Hematopoietic multipotent progenitor cell treated with erythropoietin and hydrocortisone succinate and interleukin-3 and kit ligand, for 4 days (in vitro differentiated cells): Measurements from ENCODE around the gene EFCAB3.
"Not testable (repeated sequence)": the region's sequence is repeated elsewhere in the genome, so short reads cannot be mapped to it uniquely, and the experiment has no call there.

Source experiments
- DNase-seq: peaks from one replicate; pipeline ENCODE4 v3.0.0-alpha.2; 2015

The EFCAB3 gene

DNA sequence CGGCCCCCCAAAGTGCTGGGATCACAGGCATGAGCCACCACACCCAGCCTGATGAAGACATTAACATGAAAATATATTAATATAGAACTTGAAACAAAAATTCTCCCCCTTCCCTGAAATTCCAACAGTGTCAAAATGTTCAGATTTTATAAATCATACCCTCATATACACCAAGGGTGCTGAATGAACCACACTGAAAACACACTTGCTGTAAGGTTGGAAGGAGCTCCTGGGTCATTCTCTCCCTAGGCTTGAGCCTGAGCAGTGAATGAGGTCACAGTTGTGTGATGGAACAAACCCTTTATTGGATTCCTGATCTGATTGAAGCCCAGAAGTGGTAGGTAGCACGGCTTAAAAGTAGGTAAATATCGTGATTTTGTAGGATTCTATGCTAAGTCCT lies at the start of gene EFCAB3:
EFCAB3 (plus strand) TSS at position 301 of the 400 bp plus-strand sequence. CDS start 2,427 bp downstream, outside the sequence.
- no peak for DNase-seq

DNA sequence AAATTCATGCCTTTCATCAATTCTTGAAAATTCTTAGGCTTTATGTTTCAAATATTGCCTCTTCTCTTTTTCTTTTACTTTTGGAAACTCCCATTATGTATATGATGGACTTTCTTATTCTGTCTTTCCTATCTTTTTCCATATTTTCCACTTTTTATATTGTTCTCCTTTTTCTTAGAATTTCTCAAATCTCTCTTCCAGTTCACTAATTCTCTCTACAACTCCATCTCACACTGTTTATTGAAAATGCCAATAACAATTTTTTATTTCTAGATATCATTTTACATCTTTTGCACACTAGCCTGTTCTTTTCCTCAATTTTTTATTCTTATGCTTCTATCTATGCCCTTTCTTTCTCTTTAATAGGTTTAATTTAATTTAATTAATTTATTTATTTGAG lies 43.8 kb upstream of the EFCAB3 start:
- no peak for DNase-seq

DNA sequence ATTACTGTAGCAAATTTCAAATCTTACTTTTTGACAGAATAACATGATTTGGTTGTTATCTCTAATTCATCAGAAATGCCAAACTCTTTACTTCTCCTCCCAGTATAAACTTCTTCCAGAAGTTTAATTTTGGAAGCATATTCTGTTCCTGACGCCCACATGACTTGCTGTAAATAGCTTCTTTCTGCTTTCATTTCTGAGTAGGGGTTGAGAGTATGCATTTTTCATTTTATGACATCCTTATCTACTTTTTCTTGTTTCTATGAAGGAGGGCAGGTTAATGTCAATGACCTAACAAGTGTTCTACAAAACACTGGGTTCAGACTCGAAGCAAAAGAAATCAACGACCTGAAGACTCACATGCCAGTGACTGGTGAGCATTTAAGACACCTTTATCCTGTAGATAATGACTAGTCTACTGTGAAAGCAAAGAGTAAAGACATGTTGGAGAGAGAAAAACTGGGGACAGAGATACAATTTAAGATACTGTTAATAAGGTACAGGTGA lies 36.5 kb upstream of the EFCAB3 start:
- DNase-seq, result no peak

DNA sequence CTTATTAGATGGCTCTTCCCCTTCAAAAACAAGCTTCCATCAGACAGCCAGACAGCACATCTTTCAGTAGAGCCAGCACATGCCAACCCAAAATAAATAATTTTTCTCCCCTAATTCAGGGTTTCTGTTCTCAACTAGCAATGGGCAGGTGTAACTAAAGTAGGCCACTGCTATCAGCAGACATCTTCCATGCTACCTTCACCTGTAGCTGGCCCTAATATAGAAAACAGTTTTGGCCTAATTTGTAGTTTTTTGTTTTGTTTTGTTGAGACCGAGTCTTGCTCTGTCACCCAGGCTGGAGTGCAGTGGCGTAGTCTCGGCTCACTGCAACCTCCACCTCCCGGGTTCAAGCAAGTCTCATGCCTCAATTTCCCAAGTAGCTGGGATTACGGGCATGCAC lies 29.2 kb upstream of the EFCAB3 start:
- DNase-seq, result no peak

DNA sequence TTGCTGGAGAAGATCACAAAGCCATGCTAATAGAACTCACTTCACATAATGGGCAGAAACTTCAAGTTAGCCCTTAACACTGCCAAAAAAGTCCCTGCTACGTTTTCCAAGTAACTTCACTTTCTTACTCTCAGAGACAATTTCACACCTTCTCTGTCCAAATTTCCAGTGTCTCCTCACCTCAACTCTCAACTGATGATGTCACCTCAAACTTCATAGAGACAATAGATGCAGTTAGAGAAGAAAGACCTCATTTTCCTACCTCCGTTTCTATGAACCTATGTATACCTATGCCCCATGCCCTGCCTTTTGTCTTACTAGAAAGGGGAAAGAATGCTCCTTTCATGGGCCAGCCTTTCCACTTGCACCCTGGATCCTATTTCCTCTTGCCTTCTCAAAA lies 14.2 kb upstream of the EFCAB3 start:
- DNase-seq, result no peak

- no peak for DNase-seq
Measured at GRCh38 chr17:62381561-62381960, 1.2 kb downstream of the EFCAB3 start.

DNA sequence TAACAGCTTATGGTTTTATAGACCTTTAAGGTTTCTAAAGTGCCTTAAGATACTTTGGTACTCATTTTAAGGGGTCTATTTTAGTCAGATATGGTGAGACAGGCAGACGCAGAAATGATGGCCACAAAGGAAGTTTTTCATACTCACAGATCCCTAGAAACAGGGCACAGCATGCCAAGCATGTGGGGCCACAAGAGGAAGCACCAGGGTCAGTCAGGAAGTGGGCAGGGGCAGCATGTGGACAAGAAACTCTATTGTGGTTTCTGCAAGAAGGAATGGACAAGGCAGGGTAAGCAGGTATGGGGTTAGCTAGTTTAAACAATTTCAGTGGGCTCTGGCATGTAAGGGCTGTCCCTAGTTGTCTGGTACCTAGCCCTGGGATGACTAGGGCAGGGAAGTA lies 8.5 kb downstream of the EFCAB3 start:
- DNase-seq, result peak; percentile 53

DNA sequence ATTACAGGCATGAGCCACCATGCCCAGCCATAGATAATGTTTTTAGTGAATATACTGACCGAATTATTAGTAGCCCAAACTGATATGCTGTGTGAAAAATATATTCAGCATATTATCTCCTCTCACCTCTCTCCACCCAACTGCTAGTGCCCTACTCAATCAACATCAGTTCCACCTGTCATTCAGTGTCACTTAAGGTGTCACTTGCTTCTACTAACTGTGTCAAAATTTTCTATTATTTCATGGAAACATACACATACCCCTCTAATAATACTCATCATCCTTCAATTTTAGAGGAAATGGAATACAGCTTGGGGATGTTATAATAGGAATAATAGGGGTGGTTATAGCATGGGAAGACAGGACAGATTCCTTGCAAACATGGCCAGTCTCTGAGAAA lies 12.6 kb downstream of the EFCAB3 start:
- DNase-seq, result no peak

DNA sequence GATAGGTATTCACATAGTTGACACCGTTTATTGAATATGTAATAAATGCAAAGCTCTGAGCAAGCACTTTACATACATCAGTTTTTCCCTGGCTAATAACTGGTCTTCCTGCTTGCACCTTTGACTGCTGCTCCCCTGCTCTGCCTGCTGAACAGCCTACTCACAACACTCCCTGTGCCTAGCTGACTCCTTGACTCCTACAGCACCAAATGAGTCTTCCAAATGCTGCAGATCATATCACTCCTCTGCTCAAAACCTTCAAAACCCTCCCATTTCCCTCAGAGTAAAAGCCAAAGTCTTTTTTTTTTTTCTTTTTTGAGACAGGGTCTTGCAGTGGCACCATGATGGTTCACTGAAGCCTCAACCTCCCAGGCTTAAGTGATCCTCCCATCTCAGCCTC lies 18.5 kb downstream of the EFCAB3 start:
- DNase-seq, result no peak

DNA sequence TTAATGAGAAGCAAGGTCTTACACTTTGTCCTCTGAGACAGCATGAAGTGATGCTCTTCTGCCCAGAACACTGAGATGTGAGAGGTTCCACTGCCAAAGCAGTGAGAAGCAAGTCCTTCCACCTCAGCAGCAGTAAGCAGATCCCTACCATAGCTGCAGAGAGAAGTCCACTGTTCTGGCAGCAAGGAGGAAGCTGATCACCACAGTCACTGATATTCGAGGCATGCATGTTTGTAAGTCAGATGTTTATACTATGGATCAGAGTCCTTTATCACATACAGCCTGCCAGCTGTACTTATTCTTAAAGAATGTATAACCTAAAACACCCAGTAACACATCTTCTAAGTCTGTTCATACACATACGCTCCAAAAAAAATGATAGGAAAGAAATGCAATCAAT lies 25.1 kb downstream of the EFCAB3 start:
- DNase-seq, result no peak

DNA sequence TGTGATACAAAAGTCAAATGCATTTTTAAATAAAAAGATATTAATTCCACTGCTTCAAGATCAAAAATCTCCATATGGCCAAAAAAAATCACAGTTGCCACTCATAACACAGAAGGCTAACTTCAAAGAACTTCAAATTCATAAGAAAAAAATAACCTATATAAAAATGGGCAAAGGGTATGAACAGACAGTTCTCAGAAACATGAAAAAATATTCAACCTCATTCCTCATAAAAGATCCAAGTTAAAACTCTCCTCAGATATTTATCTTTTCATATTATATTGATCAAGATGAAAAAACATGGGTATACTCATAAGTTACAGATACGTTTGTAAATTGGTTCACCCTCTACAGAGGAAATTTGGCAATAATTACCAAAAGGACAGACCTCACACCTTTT lies 32.7 kb downstream of the EFCAB3 start:
- DNase-seq, result not testable (repeated sequence)

DNA sequence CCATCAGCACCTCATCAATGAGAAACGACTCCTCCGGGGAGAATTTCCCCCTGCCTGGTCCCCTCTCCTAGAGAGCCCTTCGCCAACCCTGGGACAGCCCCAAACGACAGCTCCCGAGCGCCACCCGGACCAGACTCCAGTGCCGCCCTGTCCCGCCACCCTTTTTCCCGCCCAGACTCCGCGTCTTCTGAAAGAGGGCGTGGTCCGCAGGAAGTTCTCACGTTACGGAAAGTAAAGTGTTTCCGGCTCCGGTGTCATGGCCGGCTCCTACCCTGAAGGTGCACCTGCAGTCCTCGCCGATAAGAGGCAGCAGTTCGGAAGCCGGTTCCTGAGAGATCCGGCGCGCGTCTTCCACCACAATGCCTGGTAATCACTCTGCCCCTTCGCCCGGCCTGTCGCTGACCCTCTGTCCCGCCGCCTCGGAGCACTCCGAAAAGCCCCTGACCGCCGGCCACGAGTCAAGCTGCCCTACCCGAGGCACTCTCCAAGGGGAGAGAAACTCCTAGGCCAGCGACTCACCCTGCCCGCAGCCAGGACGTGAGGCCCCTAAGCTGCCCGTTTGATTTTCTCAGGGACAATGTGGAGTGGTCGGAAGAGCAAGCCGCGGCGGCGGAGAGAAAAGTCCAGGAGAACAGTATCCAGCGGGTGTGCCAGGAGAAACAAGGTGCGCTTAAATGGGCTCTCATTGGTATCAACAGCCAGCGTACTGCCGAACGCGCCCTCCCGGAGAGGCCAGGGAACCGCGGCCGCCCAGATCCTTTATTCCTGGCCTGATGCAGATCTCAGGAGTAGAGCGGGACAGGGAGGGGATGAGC lies 43.5 kb downstream of the EFCAB3 start, which contains the start of gene METTL2A:
METTL2A (plus strand) TSS at position 251 of the 815 bp plus-strand sequence; CDS start at position 257, 6 bp downstream.
- peak; percentile 97 for DNase-seq

DNA sequence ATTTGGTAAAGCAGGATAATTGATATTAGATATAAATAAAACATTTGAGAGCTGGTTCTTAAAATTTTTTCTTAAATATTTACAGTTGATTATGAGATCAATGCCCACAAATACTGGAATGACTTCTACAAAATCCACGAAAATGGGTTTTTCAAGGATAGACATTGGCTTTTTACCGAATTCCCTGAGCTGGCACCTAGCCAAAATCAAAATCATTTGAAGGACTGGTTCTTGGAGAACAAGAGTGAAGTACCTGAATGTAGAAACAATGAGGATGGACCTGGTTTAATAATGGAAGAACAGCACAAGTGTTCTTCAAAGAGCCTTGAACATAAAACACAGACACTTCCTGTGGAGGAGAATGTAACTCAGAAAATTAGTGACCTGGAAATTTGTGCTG lies 45.9 kb downstream of the EFCAB3 start:
- not testable (repeated sequence) for DNase-seq

GRCh38 chr17:62435251-62435650 lies 54.9 kb downstream of the EFCAB3 start:
- not testable (repeated sequence) for DNase-seq

- not testable (repeated sequence) for DNase-seq
Measured at GRCh38 chr17:62441181-62441580, 60.8 kb downstream of the EFCAB3 start.

- no peak for DNase-seq
Measured at GRCh38 chr17:62444063-62444462, 63.7 kb downstream of the EFCAB3 start.

- DNase-seq, result peak; percentile 35
Measured at GRCh38 chr17:62445791-62446190, 65.4 kb downstream of the EFCAB3 start.

DNA sequence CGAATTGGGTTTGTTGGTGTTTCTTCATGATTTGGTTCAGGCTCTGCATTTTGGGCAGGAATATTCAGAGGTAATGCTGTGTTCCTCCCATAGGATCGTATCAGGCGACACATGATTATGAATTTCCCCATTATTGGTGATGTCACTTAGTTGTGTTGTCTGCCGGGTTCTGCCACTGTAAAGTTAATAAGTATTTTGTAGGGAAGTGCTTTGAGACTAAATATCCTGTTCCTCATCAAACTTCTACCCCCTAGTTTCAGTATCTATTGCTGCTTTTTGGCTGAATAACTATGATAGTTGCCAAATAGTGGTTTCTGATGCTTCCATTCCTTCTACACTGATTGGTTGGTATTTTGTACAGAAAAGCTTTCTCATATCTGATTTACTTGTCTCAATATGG lies 71.8 kb downstream of the EFCAB3 start:
- not testable (repeated sequence) for DNase-seq

GRCh38 chr17:62453041-62453440 lies 72.7 kb downstream of the EFCAB3 start:
- peak; percentile 20 for DNase-seq

DNA sequence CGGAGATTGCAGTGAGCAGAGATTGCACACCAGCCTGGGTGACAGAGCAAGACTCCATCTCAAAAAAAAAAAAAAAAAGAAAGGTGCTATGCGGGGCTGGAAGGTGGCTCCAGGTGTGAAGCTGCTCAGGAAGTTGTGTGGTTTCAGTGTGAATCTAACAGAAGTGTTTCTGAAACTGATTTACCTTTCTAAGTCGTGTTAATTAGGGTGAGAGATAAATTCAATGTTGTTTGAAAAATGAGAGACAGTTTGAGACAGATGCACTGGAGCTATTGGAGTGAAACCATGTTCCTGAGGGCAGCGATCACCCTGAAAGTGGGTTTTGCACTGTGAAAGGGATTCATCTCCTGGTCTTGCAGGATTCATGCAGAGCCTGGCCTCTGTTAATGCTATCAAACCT lies 73.3 kb downstream of the EFCAB3 start:
- not testable (repeated sequence) for DNase-seq

DNA sequence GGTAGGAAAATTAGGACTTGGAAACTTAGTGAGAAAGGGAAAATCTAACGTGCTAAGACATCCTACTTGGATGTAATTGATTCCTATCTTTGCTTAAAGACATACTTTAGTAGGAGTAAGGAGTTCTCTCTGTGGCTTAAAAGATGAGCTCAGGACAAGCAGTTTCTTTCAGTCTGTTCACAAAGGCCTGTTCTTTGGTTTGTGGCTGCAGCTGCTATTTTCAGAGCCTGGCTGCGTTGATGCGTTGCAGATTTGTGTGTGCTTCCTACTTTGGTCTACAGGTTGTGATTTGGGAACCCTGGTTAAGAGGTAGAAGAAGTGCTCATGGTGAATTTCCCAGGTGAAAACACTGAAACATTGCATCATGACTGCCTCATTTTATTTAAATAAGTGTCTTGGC lies 73.8 kb downstream of the EFCAB3 start:
- DNase-seq, result not testable (repeated sequence)

DNA sequence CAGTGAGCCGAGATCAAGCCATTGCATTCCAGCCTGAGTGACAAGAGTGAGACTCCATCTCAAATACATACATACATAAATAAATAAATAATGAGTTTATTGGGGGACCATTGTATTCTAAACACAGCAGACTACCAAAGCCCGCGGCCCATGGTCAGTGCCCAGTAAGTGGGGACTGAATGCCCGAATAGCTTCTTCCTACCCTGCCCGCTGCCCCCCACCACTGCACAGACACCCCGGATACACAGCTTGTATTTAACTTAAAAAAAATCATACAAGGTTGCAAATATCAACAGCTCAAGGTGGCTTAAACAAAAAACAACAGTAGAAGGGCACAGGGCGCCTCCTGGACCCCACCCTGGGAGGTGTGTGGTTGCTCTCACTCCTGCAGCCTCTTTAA lies 75.7 kb downstream of the EFCAB3 start:
- DNase-seq, result no peak

DNA sequence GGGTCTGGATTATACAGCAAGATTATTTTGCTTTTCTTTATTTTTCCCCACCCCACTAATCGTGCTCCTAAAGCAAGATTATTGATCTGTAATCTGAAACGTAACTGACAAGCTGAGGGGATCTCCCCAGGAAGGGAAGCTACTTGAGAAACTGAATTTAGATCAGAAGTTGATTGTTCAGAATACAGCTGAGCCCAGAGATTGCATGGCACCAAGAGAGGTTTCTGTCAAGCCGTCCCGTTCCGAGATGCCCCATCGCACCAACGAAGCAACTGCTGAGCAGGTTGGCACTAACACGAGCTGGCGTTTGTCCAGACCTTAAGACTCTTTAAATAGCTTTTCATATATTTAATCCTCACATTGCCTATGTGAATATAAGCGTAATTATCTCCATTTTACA lies 78.1 kb downstream of the EFCAB3 start:
- DNase-seq, result not testable (repeated sequence)

- DNase-seq, result not testable (repeated sequence)
Measured at GRCh38 chr17:62464422-62464821, 84.1 kb downstream of the EFCAB3 start.

DNA sequence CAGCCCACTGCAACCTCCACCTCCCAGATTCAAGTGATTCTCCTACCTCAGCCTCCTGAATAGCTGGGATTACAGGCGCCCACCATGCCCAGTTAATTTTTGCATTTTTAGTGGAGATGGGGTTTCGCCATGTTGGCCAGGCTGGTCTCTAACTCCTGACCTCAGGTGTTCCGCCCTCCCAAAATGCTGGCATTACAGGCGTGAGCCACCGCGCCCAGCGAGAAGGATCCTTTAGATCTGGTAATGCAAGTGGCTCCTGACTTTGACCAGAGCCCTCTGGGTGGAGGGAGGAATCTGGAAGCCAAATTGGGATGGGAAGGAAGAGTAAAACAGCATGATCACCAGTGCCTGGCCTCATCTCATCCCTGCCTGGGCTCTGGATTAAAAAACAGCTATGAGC lies 84.9 kb downstream of the EFCAB3 start:
- not testable (repeated sequence) for DNase-seq
